Stomach (tissue), 9 donors: Measurements from ENCODE around the gene TSPO2. TPM values are rescaled to one million over a fixed set of nuclear protein-coding genes. Genes with fewer than 3 reads are reported as not detected.

ENCODE experiments used
- DNase-seq, 2 donors: peaks; one replicate each; pipeline versions ENCODE4 v3.0.0 to v3.0.0-alpha.2; 2013 to 2019
- H3K27ac ChIP-seq, 5 donors: fragments of 200-600 bp in 4 of 5; sonication (generic) in 4 of 5; one replicate each; pipeline ENCODE4 v1.5.1; 2013 to 2019; ENCODE audit warnings: mild to moderate bottlenecking in 1 of 5, moderate library complexity in 1 of 5
- H3K27me3 ChIP-seq, 3 donors: fragments of 200-600 bp; sonication (generic); one replicate each; pipeline ENCODE4 v1.5.1; 2017 to 2019; ENCODE audit warnings: mixed run types in 1 of 3
- H3K36me3 ChIP-seq, 4 donors: fragments of 200-600 bp; sonication (generic); 1 replicate in 3 of 4; 2 replicates in 1 of 4; pipeline ENCODE4 v1.5.1; 2016 to 2019
- H3K4me1 ChIP-seq, 4 donors: fragments of 200-600 bp; sonication (generic); one replicate each; pipeline ENCODE4 v1.5.1; 2016 to 2019
- H3K4me3 ChIP-seq, 4 donors: fragments of 200-600 bp; sonication (generic) in 3 of 4; one replicate each; pipeline ENCODE4 v1.5.1; 2016 to 2019; ENCODE audit warnings: mild to moderate bottlenecking in 1 of 4
- H3K9me3 ChIP-seq, 4 donors: fragments of 200-600 bp; sonication (generic); one replicate each; pipeline ENCODE4 v1.5.1; 2016 to 2019
- EP300 ChIP-seq: sonication (generic); formaldehyde crosslinking; IDR thresholded peaks from one replicate; pipeline ENCODE4 v1.6.1; 2017; ENCODE audit warnings: antibody characterized with exemption
- POLR2A ChIP-seq, 4 donors: fragments of 450-650 bp; IDR thresholded peaks; one replicate each; pipeline ENCODE4 v1.6.1; 2016; ENCODE audit warnings: antibody characterized with exemption in 4 of 4, control low read depth in 2 of 4, mild to moderate bottlenecking in 1 of 4, moderate library complexity in 1 of 4
- POLR2AphosphoS5 ChIP-seq, 3 donors: sonication (generic); formaldehyde crosslinking; IDR thresholded peaks; one replicate each; pipeline ENCODE4 v1.6.1; 2016; ENCODE audit warnings: antibody characterized with exemption in 3 of 3
- WGBS, 5 donors: extraction: QIAGEN DNeasy Blood & Tissue Kit in 3 of 5; methylation state at CpG; one replicate each; pipeline versions ENCODE4 v1.1.5 to v1.1.7; 2013 to 2018; 5-methylcytosine and 5-hydroxymethylcytosine counted together
- intact Hi-C: fragments of 100-400 bp; cut with DNase I; formaldehyde crosslinking; loops from one replicate; pipeline ENCODE4 v1.15.1; 2023; ENCODE audit warnings: low total_unique reads
- polyA plus RNA-seq, 3 donors: library from polyadenylated mRNA; stranded (reverse); fragments of 200-250 nt; gene quantifications; one replicate each; pipeline ENCODE4 v1.2.3, GENCODE V29; 2013
- total RNA-seq, 5 donors: library from RNA; depleted of rRNA; stranded (reverse); fragments of >200 nt; gene quantifications; one replicate each; pipeline versions ENCODE4 v1.1.0 to v1.2.3, GENCODE V29; 2014 to 2016
- TF ChIP-seq, protein P1 (sequence below), 7 experiments: fragments of 450-650 bp in 4 of 7; fragments of 200-600 bp in 3 of 7; sonication (generic) in 3 of 7; IDR thresholded peaks; one replicate each; pipeline ENCODE4 v1.5.1; 2016 to 2019; ENCODE audit warnings: antibody characterized with exemption in 7 of 7, control low read depth in 2 of 7, mild to moderate bottlenecking in 1 of 7
- donor health status: healthy with polysubstance abuse.
- donor health status: Bipolar disorder and iron deficiency.
- donor health status: healthy.

The TSPO2 gene
- total and polyA plus RNA-seq, 8 donors, result 0.15 to 1.4 (median 0.92) TPM; not detected in 5

DNA sequence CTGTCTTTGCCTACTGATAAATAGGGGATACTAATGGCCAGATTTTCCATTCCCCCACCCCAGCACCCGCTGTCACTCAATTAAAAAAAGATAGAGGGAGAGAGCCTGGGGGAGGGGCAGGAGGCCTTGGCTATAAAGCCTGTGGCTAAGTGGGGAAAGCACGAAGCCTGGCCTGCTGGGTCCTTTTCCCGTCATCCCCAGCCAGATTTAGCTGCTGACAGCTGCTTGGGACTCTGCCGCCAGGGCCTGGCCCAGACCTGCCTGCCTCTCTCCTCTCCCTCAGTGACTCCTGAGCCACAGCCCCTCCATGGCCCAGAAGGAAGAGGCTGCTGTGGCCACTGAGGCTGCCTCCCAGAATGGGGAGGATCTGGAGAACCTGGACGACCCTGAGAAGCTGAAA lies 10.8 kb downstream of the TSPO2 start, which contains the start of gene APOBEC2:
Gene APOBEC2, plus strand, starts transcription at position 162 of the 400 bp plus-strand sequence. Its CDS starts 146 bp downstream, at position 308.
- Histone ChIP-seq H3K4me3 (no peak within 1 kb of the TSS), H3K4me1 (peaks cover 8 to 91% (median 49%) of the 10 kb centered on the region in 4 donors)
- 55 to 66% (median 58%) methylated on average over 5 of the region's 5 CpGs for WGBS, 5 donors

DNA sequence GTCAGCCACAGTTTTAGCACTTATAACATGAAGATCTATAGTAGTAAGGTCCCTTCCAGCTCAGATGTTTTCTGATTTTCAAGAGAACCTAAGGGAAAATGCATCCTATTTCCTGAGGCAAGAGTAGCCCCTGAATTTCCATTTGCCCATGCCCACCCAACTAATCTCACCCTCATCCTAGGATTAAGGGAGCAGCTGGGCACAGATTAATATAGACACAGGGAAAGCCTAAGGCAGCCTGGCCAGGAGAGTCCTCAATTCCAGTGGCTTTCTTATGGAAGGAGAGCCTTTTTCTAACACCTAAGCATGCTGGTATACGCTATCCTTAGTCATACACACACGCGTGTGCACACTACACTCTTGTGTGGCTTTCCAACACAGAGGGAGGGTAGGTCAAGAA lies 12.2 kb downstream of the TSPO2 start:
- H3K4me3 ChIP-seq, result no peak overlapping the region
- intact Hi-C loops, result no loop called here
- H3K27ac ChIP-seq, result peak overlapping the region in 1 of 5 donors; percentile 84
- WGBS, 5 donors, result 97 to 100% (median 98%) methylated on average over 3 of the region's 3 CpGs
- H3K9me3 ChIP-seq, result no peaks in the 10 kb centered on the region
- H3K27me3 ChIP-seq, result no peaks in the 10 kb centered on the region
- DNase-seq, result no peak
- no peak for TF ChIP-seq POLR2A (IDR thresholded peaks at IDR 0.05)
- no peak for TF ChIP-seq POLR2AphosphoS5 (IDR thresholded peaks at IDR 0.05)
- TF ChIP-seq EP300, result no peak
- TF ChIP-seq, protein P1, sequence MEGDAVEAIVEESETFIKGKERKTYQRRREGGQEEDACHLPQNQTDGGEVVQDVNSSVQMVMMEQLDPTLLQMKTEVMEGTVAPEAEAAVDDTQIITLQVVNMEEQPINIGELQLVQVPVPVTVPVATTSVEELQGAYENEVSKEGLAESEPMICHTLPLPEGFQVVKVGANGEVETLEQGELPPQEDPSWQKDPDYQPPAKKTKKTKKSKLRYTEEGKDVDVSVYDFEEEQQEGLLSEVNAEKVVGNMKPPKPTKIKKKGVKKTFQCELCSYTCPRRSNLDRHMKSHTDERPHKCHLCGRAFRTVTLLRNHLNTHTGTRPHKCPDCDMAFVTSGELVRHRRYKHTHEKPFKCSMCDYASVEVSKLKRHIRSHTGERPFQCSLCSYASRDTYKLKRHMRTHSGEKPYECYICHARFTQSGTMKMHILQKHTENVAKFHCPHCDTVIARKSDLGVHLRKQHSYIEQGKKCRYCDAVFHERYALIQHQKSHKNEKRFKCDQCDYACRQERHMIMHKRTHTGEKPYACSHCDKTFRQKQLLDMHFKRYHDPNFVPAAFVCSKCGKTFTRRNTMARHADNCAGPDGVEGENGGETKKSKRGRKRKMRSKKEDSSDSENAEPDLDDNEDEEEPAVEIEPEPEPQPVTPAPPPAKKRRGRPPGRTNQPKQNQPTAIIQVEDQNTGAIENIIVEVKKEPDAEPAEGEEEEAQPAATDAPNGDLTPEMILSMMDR (IDR thresholded peaks at IDR 0.05), result no peak
- H3K4me1 ChIP-seq, result peaks cover 18 to 94% (median 54%) of the 10 kb centered on the region in 4 donors
- no peaks in the 10 kb centered on the region for H3K36me3 ChIP-seq

More for the DNA sequence above, 10.8 kb downstream of the TSPO2 start, which contains the start of gene APOBEC2:
- intact Hi-C loops, result no loop called here
- peak within 1 kb of the TSS in 2 of 5 donors; percentile 19 to 84 for H3K27ac ChIP-seq
- DNase-seq, result peak in 1 of 2 donors; percentile 54
- no peak for TF ChIP-seq EP300
- TF ChIP-seq, protein P1 (IDR thresholded peaks at IDR 0.05), result no peak
- no peaks in the 10 kb centered on the region for H3K36me3 ChIP-seq
- H3K9me3 ChIP-seq, result no peaks in the 10 kb centered on the region
- no peaks in the 10 kb centered on the region for H3K27me3 ChIP-seq

- Histone ChIP-seq H3K27ac (peak overlapping the region in 2 of 5 donors; percentile 22 to 84), H3K9me3 (no peaks in the 10 kb centered on the region), H3K4me1 (peaks cover 19 to 94% (median 57%) of the 10 kb centered on the region in 4 donors), H3K27me3 (no peaks in the 10 kb centered on the region), H3K36me3 (no peaks in the 10 kb centered on the region), H3K4me3 (no peak overlapping the region)
- WGBS, 5 donors, result 36 to 60% (median 51%) methylated on average over 3 of the region's 3 CpGs
- DNase-seq, result peak in 1 of 2 donors; percentile 67
- TF ChIP-seq POLR2AphosphoS5 (IDR thresholded peaks at IDR 0.05) (no peak), POLR2A (IDR thresholded peaks at IDR 0.05) (no peak), EP300 (no peak)
- TF ChIP-seq, protein P1 (IDR thresholded peaks at IDR 0.05), result no peak
- intact Hi-C loops, result no loop called here
Observed at GRCh38 chr6:41055149-41055548, 12.9 kb downstream of the TSPO2 start.

DNA sequence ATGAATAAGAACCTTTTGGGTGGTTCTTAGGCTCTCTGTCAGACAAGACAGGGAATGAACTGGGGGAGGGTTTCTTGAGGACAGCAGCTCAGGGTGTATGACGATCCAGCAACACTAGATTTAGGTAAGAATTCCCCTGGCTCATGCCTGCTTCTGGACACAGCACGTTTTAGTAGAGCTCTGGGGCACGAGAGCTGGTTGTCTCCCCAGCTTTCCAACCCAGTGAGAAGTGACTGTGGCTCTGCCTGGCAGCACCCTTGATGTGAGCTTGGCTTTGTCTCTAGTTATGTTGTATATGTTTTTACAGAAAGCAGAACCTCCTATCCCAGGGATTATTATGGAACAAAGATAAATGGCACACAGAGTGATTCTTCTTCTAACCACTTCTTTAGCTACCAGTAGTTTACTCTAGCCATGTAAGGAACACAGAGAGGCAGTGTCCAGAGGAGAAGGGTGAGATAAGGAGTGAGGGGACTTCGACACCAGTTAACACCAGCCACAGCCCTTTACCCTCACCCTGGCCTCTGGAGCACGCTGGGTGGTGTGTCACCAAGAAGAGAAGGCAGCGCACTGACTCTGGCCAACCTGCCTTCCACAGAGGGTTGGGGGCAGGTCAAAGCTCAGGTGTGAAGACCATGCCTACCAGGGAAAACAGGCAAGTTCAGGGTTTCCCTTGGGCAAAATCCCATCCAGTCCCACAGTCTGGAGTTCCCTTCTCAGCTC lies 14.7 kb downstream of the TSPO2 start:
- H3K4me1 ChIP-seq, result peaks cover 31 to 94% (median 63%) of the 10 kb centered on the region in 4 donors
- no peaks in the 10 kb centered on the region for H3K9me3 ChIP-seq
- peaks cover 0 to 8% (median 3%) of the 10 kb centered on the region in 4 donors for H3K36me3 ChIP-seq
- H3K27me3 ChIP-seq, result no peaks in the 10 kb centered on the region
- no peak overlapping the region for H3K4me3 ChIP-seq
- no peak for TF ChIP-seq POLR2A (IDR thresholded peaks at IDR 0.05)
- peak in 1 of 3 donors; percentile 4 for TF ChIP-seq POLR2AphosphoS5 (IDR thresholded peaks at IDR 0.05)
- peak; percentile 3 for TF ChIP-seq EP300
- TF ChIP-seq, protein P1 (IDR thresholded peaks at IDR 0.05), result no peak
- WGBS, 5 donors, result 54 to 70% (median 66%) methylated on average over 5 to 6 of the region's 6 CpGs
- intact Hi-C loops, result no loop called here
- H3K27ac ChIP-seq, result peak overlapping the region; percentile 49 to 86 (median 75)
- peak in 1 of 2 donors; percentile 53 for DNase-seq
